ENCODE data around the gene CAMSAP1. TPM values are rescaled to one million over a fixed set of nuclear protein-coding genes. Genes with fewer than 3 reads are reported as not detected.

CAMSAP1 gene
- total and polyA plus RNA-seq, 2 of the 4 experiments (the other 2 are of a cell fraction) = 8.2 to 19.5 TPM

DNA sequence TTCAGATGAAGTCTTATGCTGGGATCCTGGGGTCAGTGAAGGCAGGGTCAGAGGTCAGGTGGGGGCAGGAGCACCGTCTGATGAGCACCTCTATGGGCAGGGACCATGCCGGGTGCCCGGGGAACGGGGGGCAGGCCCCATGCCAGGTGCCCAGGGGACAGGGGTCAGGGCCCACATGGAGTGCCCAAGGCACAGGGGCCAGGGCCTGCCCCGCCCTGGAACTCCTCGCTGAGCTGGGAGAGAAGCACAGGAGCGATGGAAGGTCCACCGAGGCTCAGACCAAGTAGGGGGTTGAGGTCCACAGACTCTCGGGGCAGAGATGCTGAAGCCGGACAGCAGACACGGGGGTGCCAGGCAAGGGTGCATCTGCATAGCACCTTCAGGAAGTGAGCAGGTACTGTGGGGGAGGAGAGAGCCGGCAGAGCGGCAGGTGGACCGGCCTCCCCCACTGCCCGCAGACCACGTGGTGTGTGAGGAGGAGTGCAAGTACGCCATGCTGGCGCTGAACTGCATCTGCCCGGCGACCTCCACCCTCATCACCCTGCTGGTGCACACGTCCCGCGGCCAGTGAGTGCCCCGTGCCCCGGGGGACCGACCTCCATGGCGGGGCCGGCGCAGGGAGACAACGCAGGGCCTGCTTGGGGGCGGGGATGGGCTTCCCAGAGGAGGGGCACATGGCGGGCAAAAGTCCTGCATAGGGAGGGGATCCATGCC is 137.7 kb downstream of the CAMSAP1 start:
- H4K20me1 ChIP-seq (ENCODE audit: insufficient read depth, low read length) = no peaks in the 10 kb centered on the region
- H3K4me1 ChIP-seq (ENCODE audit: control insufficient read depth, insufficient read depth, low read length) = no peaks in the 10 kb centered on the region
- no peak overlapping the region for H3K23ac ChIP-seq (ENCODE audit: low read depth, low read length)
- DNase-seq (no peak), ATAC-seq (ENCODE audit: low read depth) (no peak)
- no peak overlapping the region for H2AK9ac ChIP-seq (replicated peaks; ENCODE audit: low read depth, low read length, poor library complexity)
- H4K8ac ChIP-seq (ENCODE audit: low read depth in 2 of 2, low read length in 2 of 2) = no peak overlapping the region
- dilution Hi-C loops (cut with HindIII; ENCODE audit: low sequenced_read_pairs, unreplicated experiment) (no loop called here), in situ Hi-C loops (cut with MboI; ENCODE audit: low sequenced_read_pairs) (no loop called here), intact Hi-C loops (cut with micrococcal nuclease) (no loop called here)
- H3K14ac ChIP-seq (replicated peaks; ENCODE audit: low read depth, low read length) = no peak overlapping the region
- H3K4ac ChIP-seq (ENCODE audit: low read depth, low read length) = no peak overlapping the region
- H2BK15ac ChIP-seq (ENCODE audit: low read depth, low read length) = no peak overlapping the region
- H3K4me2 ChIP-seq (ENCODE audit: low read depth, low read length) = no peak overlapping the region
- H3K4me3 ChIP-seq (ENCODE audit: insufficient read depth, low read depth, low read length) = no peak overlapping the region
- WGBS, 2 experiments (ENCODE audit: extremely low coverage in 2 of 2, insufficient read length in 1 of 2) = 82% methylated on average over 8 of the region's 32 CpGs; no CpG with 5 or more reads in 1 of the 2 experiments
- H2AK5ac ChIP-seq (ENCODE audit: low read depth, low read length) = no peak overlapping the region
- no peak overlapping the region for H3K9ac ChIP-seq (ENCODE audit: low read depth, low read length)
- H3K79me1 ChIP-seq (ENCODE audit: low read depth in 1 of 2, low read length in 2 of 2) = no peaks in the 10 kb centered on the region
- H2BK120ac ChIP-seq (ENCODE audit: low read depth, low read length) = no peak overlapping the region
- no peak overlapping the region for H2AFZ ChIP-seq (replicated peaks; ENCODE audit: low read length, poor library complexity)
- CTCF ChIA-PET = no interaction called here
- no peak overlapping the region for H2BK20ac ChIP-seq (ENCODE audit: low read depth, low read length)
- H3K36me3 ChIP-seq (ENCODE audit: control insufficient read depth, insufficient read depth, low read length) = no peaks in the 10 kb centered on the region
- no peak overlapping the region for H4K5ac ChIP-seq (ENCODE audit: low read depth, low read length)
- no peak overlapping the region for H3K18ac ChIP-seq (ENCODE audit: low read depth, low read length)
- TF ChIP-seq RCOR1 (IDR thresholded peaks at IDR 0.05; ENCODE audit: insufficient replicate concordance, low read length) (no peak), FOS (IDR thresholded peaks at IDR 0.05; ENCODE audit: low read depth, low read length) (no peak), MAFK (IDR thresholded peaks at IDR 0.05; ENCODE audit: low read depth, low read length) (no peak), POLR2A (IDR thresholded peaks at IDR 0.05; ENCODE audit: low read depth, low read length) (no peak), BHLHE40 (IDR thresholded peaks at IDR 0.05; ENCODE audit: low read depth, low read length) (no peak), RFX5 (IDR thresholded peaks at IDR 0.05; ENCODE audit: low read depth, low read length) (no peak)
- TF ChIP-seq, protein P1, sequence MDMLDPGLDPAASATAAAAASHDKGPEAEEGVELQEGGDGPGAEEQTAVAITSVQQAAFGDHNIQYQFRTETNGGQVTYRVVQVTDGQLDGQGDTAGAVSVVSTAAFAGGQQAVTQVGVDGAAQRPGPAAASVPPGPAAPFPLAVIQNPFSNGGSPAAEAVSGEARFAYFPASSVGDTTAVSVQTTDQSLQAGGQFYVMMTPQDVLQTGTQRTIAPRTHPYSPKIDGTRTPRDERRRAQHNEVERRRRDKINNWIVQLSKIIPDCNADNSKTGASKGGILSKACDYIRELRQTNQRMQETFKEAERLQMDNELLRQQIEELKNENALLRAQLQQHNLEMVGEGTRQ (IDR thresholded peaks at IDR 0.05; ENCODE audit: low read depth, low read length) = no peak
- H3K9me3 ChIP-seq (ENCODE audit: control insufficient read depth, insufficient read depth, low read length) = peaks cover 19% of the 10 kb centered on the region
- no TSS peak for BruUV-seq (replicated peaks)
- no peak overlapping the region for H4K91ac ChIP-seq (ENCODE audit: insufficient read depth, low read depth, low read length)
- H3K27me3 ChIP-seq (ENCODE audit: control insufficient read depth, insufficient read depth, low read length) = peaks cover 2% of the 10 kb centered on the region; the same call in 1 of the 2 replicates
- no peak overlapping the region for H2BK5ac ChIP-seq (ENCODE audit: low read depth, low read length, poor library complexity, severe bottlenecking)
- no peak overlapping the region for H3K56ac ChIP-seq (ENCODE audit: extremely low read depth, insufficient read depth, low read length)
- H3K9me1 ChIP-seq (ENCODE audit: insufficient read depth, low read length) = peaks cover 5% of the 10 kb centered on the region; the same call in 1 of the 2 replicates
- no peak overlapping the region for H3K27ac ChIP-seq (ENCODE audit: insufficient read depth, low read length)
- POLR2A ChIA-PET (ENCODE audit: unreplicated experiment) = no interaction called here

All from IMR-90 (cell line).